ENCODE measurements around the gene PSG11. TPM values are rescaled to one million over a fixed set of nuclear protein-coding genes. Genes with fewer than 3 reads are reported as not detected.

PSG11 gene
- total and polyA plus RNA-seq, 2 of the 8 experiments (the other 6 are each of a cell fraction or from before 2014, with no cell fraction given) = not detected

DNA sequence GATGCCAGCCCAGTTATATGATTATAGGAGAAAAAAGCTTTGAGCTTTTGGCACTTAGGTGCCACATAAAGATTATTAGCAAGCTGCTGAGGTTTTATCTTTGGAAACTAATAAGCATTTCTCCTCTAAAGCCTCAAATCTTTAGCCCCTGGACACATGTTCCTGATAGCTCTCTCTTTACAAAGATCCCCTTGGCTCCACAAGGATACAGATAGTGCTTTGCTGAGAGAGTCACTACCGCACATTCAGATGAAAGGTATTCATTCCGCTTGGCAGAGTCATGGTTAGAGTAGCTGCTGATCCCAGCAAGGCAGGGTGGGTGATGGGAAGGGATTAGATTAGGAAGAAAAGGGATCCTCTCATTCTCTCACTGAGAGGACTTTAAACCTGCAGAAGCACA is 61.1 kb downstream of the PSG11 start (continued):
- TF ChIP-seq CTBP2 (IDR thresholded peaks at IDR 0.05; ENCODE audit: borderline replicate concordance, insufficient read depth, insufficient read length, low read length) (no peak), HDAC6 (IDR thresholded peaks at IDR 0.05; ENCODE audit: low read depth, low read length) (no peak), CEBPB (IDR thresholded peaks at IDR 0.05; ENCODE audit: low read depth, low read length) (no peak)
- TF ChIP-seq, protein P1, sequence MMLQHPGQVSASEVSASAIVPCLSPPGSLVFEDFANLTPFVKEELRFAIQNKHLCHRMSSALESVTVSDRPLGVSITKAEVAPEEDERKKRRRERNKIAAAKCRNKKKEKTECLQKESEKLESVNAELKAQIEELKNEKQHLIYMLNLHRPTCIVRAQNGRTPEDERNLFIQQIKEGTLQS (IDR thresholded peaks at IDR 0.05; ENCODE audit: insufficient read depth, low read depth, low read length) = no peak
